Activated naive CD4-positive, alpha-beta T cell treated with anti-CD3 and anti-CD28 coated beads, Interleukin-2, amount 50 U/mL, for 16 hours (primary cell): ENCODE results near the gene SDK1.

ENCODE experiments used
- DNase-seq: peaks from one replicate; pipeline ENCODE4 v3.0.0-alpha.2; 2020

SDK1 gene

GRCh38 chr7:3968234-3968633 is 667.2 kb downstream of the SDK1 start:
- no peak for DNase-seq

GRCh38 chr7:3969286-3969685 is 668.2 kb downstream of the SDK1 start:
- DNase-seq = no peak

DNA sequence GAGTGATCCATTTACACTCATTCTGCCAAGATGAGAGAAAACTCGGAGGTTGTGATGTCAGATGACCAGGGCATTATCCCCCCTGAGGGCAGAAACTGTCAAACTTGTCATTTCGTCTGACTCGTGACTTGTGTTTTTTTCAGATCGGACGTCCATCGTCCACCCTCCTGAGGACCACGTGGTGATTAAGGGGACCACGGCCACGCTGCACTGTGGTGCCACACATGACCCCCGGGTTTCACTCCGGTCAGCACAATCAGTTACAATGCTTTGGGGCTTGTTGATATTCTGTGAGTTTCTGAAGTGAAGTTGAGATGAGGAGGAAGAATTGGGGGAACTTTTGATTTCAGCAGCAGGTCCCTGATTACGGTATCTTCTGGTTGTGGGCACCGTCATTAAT is 670.3 kb downstream of the SDK1 start:
- no peak for DNase-seq

DNA sequence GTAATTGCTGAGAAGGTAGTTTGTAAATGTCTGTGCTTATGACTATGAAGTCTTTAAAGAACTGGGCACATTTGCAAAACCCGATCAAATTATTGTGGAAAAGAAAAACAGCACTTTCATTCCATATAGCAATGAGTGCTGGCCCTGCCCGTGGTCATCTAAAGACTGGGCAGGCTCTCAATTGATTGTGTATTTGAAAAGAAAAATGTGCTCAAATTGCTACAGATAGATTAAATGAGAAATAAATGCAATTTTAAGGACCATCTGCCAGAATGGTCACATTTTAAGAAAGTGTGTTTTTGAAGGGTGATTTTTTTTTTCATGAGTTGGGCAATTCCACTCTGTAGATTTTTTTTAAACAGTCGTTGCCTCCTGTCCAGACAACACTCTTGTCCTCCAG is 672.2 kb downstream of the SDK1 start:
- no peak for DNase-seq

GRCh38 chr7:3974329-3974728 is 673.3 kb downstream of the SDK1 start:
- no peak for DNase-seq

DNA sequence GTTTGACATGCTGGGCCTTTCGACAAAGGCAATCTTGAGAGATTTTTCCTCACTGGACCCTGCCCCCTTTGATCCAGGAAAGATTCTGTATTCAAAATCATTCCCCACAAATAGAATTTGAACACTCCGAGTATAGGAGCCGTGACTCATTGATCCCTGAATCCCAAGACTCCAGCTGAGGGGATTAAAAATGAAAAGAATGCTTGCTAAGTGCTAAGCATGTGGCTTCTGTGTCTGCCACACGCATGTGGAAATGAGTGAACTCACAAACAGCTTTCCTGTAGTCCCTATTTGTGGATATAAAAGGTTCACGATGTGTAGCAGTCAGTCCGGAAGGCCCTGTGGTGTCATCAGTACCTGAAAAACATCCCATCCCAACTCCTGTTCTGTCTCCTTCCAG is 674.3 kb downstream of the SDK1 start:
- DNase-seq = no peak

- no peak for DNase-seq
Measured at GRCh38 chr7:3977391-3977790, 676.3 kb downstream of the SDK1 start.

DNA sequence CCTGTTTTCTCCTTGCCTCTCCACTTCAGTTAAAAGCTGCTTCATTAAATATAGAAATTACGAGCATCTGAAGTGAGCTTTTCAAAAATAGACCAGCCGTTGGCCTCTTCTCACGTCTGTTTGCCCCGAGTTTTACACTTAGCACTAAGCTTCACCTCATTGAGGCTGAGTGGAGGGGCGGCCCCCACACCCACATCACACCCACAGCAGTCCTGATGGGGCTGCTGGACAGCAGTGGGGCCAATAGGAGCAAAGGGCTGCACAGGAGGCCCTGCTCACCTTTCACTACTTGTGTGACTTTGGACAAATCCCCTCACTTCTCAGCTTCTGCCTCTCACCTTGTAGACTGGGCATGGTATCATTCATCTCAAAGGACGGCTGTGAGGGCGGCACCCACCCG is 677.8 kb downstream of the SDK1 start:
- no peak for DNase-seq

- DNase-seq = no peak
Measured at GRCh38 chr7:3979611-3980299, 678.7 kb downstream of the SDK1 start.

- no peak for DNase-seq
Measured at GRCh38 chr7:3980300-3980643, 679.2 kb downstream of the SDK1 start.

GRCh38 chr7:3981281-3981680 is 680.2 kb downstream of the SDK1 start:
- no peak for DNase-seq

GRCh38 chr7:3984456-3984855 is 683.4 kb downstream of the SDK1 start:
- no peak for DNase-seq

DNA sequence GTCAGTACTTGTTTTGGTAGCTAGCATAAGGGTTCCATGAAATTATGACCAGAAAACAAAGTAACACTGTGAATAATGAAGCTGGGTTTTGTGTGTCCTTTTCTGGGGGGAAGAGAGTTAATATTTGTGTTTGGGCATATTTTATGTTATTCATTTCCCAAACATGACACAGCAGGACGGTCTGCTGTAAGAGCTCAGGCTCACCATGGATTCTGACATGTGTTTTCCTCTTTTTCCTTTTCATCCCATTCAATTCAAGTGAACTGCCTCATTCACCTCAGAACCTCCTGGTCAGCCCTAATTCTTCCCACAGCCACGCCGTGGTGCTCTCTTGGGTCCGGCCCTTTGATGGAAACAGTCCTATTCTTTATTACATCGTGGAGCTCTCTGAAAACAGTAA is 685.9 kb downstream of the SDK1 start:
- DNase-seq = no peak

DNA sequence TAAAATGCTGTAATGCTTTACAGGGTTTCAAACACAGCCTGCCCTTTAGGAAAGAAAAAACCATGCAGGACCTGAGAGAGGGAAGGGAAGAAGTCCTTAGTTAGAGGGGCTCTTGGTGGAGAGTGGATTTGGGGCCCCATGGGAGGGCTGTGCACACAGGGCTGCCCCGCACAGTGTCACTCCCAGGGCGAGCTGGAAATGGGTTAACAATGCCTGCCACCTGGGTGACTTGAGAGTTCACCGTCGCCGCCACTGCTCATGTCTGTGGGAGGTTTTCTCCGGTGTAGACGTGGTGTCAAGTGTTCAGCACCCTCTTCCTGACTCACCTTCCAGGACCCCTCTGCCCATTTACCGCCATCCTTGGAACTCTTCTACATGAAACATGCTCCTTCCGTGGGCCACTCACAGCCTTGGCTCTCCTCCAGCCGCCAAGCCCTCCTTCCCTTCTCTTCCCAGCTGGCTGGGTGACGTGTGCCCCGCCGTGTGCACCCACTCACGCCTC is 686.4 kb downstream of the SDK1 start:
- no peak for DNase-seq

DNA sequence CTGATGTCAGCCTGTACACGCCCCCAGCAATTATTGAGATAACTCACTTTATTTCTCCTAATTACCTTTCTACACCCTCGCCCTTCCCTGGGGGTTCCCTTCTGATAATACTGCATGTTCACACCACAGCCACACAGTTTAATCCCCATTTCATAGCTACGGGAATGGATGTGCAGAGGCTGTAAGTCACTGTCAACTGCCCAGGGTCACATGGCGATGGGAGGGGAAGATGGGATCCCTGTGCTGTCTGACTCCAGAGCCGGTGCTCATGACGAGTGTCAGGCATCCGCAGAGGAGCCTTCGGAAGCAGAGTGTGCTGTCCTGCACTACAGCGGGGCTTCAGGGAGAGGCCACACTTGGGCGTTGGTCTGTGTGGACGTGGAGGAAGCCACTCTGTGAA is 688.7 kb downstream of the SDK1 start:
- DNase-seq = no peak

- no peak for DNase-seq
Measured at GRCh38 chr7:3991731-3992231, 690.7 kb downstream of the SDK1 start.

DNA sequence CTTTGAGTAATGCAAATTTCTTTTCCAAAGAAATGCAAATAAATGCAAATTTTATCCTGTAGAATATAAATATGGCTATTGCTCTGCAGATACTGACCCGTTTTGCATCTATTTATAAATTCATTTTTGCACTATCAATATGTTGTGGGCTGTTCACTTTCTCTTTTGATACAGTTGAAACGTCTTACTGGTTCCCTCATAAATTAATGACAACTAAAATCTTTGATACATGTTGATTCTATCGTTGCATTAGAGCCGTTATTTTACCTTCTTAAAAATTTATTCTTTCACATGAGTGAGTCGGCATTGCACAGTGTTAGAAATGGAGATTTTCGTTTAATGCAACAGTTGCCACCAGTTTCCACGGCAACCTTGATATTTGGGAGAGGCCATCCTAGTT is 691.8 kb downstream of the SDK1 start:
- DNase-seq = no peak

DNA sequence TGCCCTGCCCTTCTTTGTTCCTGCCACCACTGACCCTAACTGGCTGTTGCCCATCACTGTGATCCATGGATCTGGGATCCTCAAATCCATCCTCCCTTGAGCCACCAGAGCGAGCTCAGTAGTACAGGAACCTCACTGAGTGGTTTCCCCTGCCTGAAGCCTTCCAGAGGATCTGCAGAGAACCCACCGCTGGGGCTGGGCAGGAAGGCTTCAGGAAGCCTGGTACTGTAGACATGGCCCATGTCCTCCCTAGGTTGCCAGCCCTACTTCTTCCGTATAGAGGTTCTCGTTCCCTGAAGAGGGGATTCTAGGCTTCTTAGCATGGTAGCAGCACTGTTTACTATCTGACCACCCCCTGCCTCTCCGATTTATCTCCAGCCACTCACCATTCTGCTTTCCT is 693.7 kb downstream of the SDK1 start:
- no peak for DNase-seq

DNA sequence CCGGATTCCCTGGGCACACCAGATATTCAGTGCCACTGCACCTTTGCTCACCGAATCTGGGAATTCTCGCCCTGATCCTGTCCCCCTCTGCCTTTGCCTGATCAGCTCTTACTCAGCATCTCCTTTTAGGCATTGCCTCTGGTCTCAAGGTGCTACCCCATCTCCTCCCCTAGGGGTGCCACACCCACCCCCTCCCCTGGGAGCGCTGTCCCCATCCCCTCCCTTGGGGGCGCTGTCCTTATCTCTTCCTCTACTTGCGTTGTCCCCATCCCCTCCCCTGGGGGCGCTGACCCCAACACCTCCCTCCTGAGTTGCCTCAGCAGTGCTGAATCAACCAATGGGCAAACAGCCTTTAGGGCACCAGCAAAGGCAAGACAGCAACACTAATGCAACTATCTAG is 694.1 kb downstream of the SDK1 start:
- DNase-seq = no peak

DNA sequence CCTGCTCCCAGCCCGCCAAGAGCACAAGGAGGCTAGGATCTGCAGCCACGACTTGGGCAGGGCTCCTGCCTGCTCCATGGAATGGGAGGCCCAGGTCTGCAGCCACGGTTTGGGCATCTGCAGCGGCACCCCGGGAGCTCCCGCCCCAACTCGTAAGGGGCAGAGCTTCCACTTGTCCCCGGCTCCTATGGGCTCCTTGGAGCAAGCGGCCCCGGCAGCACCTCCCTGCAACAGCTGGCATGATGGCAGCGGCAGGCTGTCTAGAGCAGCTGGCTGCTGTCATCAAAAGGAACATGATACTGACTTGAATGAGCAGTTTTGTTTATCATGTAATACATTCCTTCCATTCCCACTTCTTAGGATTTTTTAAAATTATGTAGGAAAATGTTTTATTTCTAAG is 697.0 kb downstream of the SDK1 start:
- DNase-seq = no peak

DNA sequence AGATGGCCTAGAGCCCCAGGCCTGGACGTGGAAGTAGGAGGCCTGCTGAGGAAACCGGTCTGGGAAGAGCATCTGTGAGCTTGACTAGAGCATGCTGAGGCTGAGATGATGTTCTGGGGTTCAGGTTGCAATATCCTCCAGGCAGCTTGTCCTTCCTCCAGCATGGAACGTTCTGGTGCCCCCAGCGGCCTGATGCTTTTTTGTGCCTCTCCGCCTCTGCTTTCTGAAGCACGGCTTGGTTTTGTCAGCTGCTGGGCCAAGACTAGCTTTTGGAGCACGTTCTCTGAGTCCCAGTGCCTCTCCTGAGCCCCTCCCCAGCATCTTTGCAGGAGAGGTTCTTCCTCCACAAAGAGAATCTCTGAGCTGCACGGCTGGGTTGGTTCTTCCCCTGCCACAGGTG is 699.1 kb downstream of the SDK1 start:
- no peak for DNase-seq

DNA sequence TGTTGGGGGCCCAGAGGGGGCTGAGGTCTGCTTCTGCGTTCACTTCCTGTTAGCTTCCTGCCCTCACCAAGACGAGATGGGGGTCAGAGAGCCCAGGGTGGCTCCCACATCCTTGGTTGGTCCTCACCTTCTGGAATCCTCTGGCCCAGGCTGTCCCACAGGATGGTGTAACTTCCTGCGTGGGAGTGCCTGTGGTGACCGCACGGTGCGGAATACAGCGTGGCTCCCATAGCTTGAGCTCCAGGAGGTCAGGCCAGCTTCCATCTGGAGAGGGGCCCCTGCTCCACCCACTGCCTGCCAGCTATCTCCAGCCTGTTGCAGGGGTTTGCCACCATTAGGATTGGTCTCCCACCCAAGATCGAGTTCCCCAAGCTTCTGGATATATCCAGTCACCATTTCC is 699.9 kb downstream of the SDK1 start:
- DNase-seq = no peak

DNA sequence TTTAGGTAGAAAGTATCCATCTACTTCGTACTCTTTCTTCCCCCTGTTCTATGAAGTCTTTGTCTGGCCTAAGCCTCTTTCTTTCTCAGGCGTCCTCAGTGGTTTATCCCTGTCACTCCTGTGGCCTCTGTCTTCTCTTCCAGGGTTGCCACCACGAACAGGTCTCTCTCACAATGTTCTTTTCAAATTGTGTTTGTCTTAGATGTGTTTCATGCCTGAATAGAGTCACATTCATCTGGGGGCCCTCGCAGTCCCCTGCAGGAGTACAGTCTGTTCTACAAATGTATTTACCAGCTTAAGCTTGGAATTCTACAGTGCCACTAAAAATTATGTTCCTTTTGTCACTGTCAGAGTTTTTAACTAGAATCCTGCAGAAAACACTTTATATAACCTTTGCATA is 700.7 kb downstream of the SDK1 start:
- no peak for DNase-seq

- DNase-seq = no peak
Measured at GRCh38 chr7:4003503-4003902, 702.5 kb downstream of the SDK1 start.

- no peak for DNase-seq
Measured at GRCh38 chr7:4006687-4007086, 705.6 kb downstream of the SDK1 start.
